ENCODE data around the gene TNNC1.

DNA sequence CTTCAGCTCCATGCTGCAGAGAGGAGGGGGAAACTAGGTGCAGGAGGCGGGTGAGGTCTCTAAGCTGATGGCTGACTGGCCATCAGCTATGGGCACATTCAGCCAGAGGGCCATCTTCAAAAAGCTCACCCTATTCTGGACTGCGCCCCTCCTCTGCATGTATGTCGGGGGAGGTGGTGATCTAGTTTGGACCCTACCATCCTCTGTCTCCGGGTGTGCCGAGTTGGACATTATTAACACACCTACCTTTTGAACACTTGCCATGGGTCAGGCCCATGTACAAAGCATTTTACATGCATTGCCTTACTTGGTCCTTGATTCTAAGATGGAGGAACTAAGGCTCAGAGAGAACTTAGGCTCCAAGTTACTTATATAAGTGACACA is 3.0 kb upstream of the TNNC1 start:
- no peak for TF ChIP-seq POLR2A (IDR thresholded peaks at IDR 0.05; ENCODE audit: low read depth)
- TF ChIP-seq, protein P1, sequence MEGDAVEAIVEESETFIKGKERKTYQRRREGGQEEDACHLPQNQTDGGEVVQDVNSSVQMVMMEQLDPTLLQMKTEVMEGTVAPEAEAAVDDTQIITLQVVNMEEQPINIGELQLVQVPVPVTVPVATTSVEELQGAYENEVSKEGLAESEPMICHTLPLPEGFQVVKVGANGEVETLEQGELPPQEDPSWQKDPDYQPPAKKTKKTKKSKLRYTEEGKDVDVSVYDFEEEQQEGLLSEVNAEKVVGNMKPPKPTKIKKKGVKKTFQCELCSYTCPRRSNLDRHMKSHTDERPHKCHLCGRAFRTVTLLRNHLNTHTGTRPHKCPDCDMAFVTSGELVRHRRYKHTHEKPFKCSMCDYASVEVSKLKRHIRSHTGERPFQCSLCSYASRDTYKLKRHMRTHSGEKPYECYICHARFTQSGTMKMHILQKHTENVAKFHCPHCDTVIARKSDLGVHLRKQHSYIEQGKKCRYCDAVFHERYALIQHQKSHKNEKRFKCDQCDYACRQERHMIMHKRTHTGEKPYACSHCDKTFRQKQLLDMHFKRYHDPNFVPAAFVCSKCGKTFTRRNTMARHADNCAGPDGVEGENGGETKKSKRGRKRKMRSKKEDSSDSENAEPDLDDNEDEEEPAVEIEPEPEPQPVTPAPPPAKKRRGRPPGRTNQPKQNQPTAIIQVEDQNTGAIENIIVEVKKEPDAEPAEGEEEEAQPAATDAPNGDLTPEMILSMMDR (IDR thresholded peaks at IDR 0.05) = no peak
- TF ChIP-seq EP300 (IDR thresholded peaks at IDR 0.05) = no peak
- TF ChIP-seq POLR2AphosphoS5 (IDR thresholded peaks at IDR 0.05) = no peak
